Measurements from ENCODE around the gene CDH4.

GRCh38 chr20:61528591-61528990, 276.5 kb downstream of the CDH4 start:
- TF ChIP-seq POLR2A (IDR thresholded peaks at IDR 0.05) (no peak), CTCF (IDR thresholded peaks at IDR 0.05) (no peak), EP300 (IDR thresholded peaks at IDR 0.05; ENCODE audit: low read depth) (no peak), POLR2AphosphoS5 (IDR thresholded peaks at IDR 0.05) (no peak)
